Neural progenitor cell (in vitro differentiated cells): ENCODE data around the gene TMEM260. TPM values are rescaled to one million over a fixed set of nuclear protein-coding genes. Genes with fewer than 3 reads are reported as not detected.
"Not testable (repeated sequence)": the region's sequence is repeated elsewhere in the genome, so short reads cannot be mapped to it uniquely, and the experiment has no call there.

Source experiments
- DNase-seq: peaks from one replicate; pipeline ENCODE4 v3.0.0-alpha.2; 2016; ENCODE audit warnings: low spot score
- H2AFZ ChIP-seq: fragments of 200-600 bp; sonication (generic); replicated peaks from 2 replicates; pipeline ENCODE4 v1.6.1; 2016; ENCODE audit warnings: antibody characterized with exemption
- H3F3A ChIP-seq: fragments of 200-600 bp; sonication (generic); 2 replicates; pipeline ENCODE4 v1.6.1; 2016; ENCODE audit warnings: antibody characterized with exemption, low read depth
- H3K27ac ChIP-seq: fragments of 200-600 bp; sonication (generic); 2 replicates; pipeline ENCODE4 v1.5.1; 2016; ENCODE audit warnings: mild to moderate bottlenecking
- H3K27me3 ChIP-seq: fragments of 200-600 bp; sonication (generic); 2 replicates; pipeline ENCODE4 v1.6.1; 2016; ENCODE audit warnings: mild to moderate bottlenecking, moderate library complexity
- H3K36me3 ChIP-seq: fragments of 200-600 bp; sonication (generic); 2 replicates; pipeline ENCODE4 v1.5.1; 2016
- H3K4me1 ChIP-seq: fragments of 200-600 bp; sonication (generic); 2 replicates; pipeline ENCODE4 v1.6.1; 2016; ENCODE audit warnings: mixed run types
- H3K4me2 ChIP-seq: fragments of 200-600 bp; sonication (generic); 2 replicates; pipeline ENCODE4 v1.6.1; 2016
- H3K4me3 ChIP-seq: fragments of 200-600 bp; sonication (generic); 2 replicates; pipeline ENCODE4 v1.5.1; 2016
- H3K79me2 ChIP-seq: fragments of 200-600 bp; sonication (generic); 2 replicates; pipeline ENCODE4 v1.6.1; 2016; ENCODE audit warnings: low read depth
- H3K9ac ChIP-seq: fragments of 200-600 bp; sonication (generic); 2 replicates; pipeline ENCODE4 v1.6.1; 2016
- H3K9me3 ChIP-seq: fragments of 200-600 bp; sonication (generic); 2 replicates; pipeline ENCODE4 v1.5.1; 2016; ENCODE audit warnings: low read depth
- H4K20me1 ChIP-seq: fragments of 200-600 bp; sonication (generic); 2 replicates; pipeline ENCODE4 v1.6.1; 2016; ENCODE audit warnings: low read depth
- H3K27ac Mint-ChIP-seq: 3 replicates; pipeline ENCODE4 v1.8.0; 2021; ENCODE audit warnings: mixed read lengths
- H3K27me3 Mint-ChIP-seq: 2 replicates; pipeline ENCODE4 v1.8.0; 2022; ENCODE audit warnings: low read depth, mild to moderate bottlenecking, inconsistent platforms, moderate library complexity, mixed read lengths; ENCODE audit not compliant: insufficient read depth
- H3K36me3 Mint-ChIP-seq: 3 replicates; pipeline ENCODE4 v1.8.0; 2021; ENCODE audit warnings: mixed read lengths
- H3K4me1 Mint-ChIP-seq: 3 replicates; pipeline ENCODE4 v1.8.0; 2021; ENCODE audit warnings: mixed read lengths
- H3K4me3 Mint-ChIP-seq: 3 replicates; pipeline ENCODE4 v1.8.0; 2021; ENCODE audit warnings: mild to moderate bottlenecking, moderate library complexity, mixed read lengths
- H3K9me3 Mint-ChIP-seq: 3 replicates; pipeline ENCODE4 v1.8.0; 2020; ENCODE audit warnings: mixed read lengths
- CTCF ChIP-seq: fragments of 200-600 bp; sonication (generic); IDR thresholded peaks from 2 replicates; pipeline ENCODE4 v1.5.1; 2017; ENCODE audit warnings: antibody characterized with exemption, mild to moderate bottlenecking
- EZH2 ChIP-seq: fragments of 200-600 bp; sonication (generic); IDR thresholded peaks from 2 replicates; pipeline ENCODE4 v1.6.1; 2017; ENCODE audit warnings: antibody characterized with exemption, mild to moderate bottlenecking, moderate library complexity
- EZH2phosphoT487 ChIP-seq: fragments of 200-600 bp; sonication (generic); IDR thresholded peaks from 2 replicates; pipeline ENCODE4 v1.6.1; 2017; ENCODE audit warnings: antibody characterized with exemption
- total RNA-seq: library from RNA; depleted of rRNA; stranded (reverse); fragments of >200 nt; gene quantifications from 2 replicates; pipeline ENCODE4 v1.2.3, GENCODE V29; 2015; ENCODE audit warnings: low replicate concordance

TMEM260 gene
- total RNA-seq, 1 donor from 2014 or later = 30.7 TPM

- no peak overlapping the region for H2AFZ ChIP-seq
- no peaks in the 10 kb centered on the region for H3K27me3 ChIP-seq
- Mint-ChIP-seq H3K4me1 (peaks cover 25% of the 10 kb centered on the region), H3K27ac (no peak overlapping the region), H3K36me3 (peaks cover 24% of the 10 kb centered on the region), H3K27me3 (no peaks in the 10 kb centered on the region), H3K9me3 (no peaks in the 10 kb centered on the region), H3K4me3 (no peak overlapping the region)
- H3K4me3 ChIP-seq = no peak overlapping the region
- TF ChIP-seq EZH2phosphoT487 (no peak), CTCF (no peak), EZH2 (no peak)
- H3K79me2 ChIP-seq = no peaks in the 10 kb centered on the region
- no peak overlapping the region for H3K9ac ChIP-seq
- H3K4me2 ChIP-seq = no peak overlapping the region
- peaks cover 21% of the 10 kb centered on the region for H3F3A ChIP-seq
- peaks cover 10% of the 10 kb centered on the region for H3K36me3 ChIP-seq
- H3K4me1 ChIP-seq = peaks cover 16% of the 10 kb centered on the region
- no peak overlapping the region for H3K27ac ChIP-seq
- DNase-seq = no peak
- no peaks in the 10 kb centered on the region for H3K9me3 ChIP-seq
- H4K20me1 ChIP-seq = peaks cover 11% of the 10 kb centered on the region
Observed at GRCh38 chr14:56594428-56594827, 14.8 kb downstream of the TMEM260 start.

GRCh38 chr14:56598519-56598918 is 18.9 kb downstream of the TMEM260 start:
- Mint-ChIP-seq H3K9me3 (no peaks in the 10 kb centered on the region), H3K27ac (no peak overlapping the region), H3K36me3 (peaks cover 26% of the 10 kb centered on the region), H3K4me3 (no peak overlapping the region), H3K27me3 (no peaks in the 10 kb centered on the region), H3K4me1 (no peaks in the 10 kb centered on the region)
- no peak overlapping the region for H3K4me2 ChIP-seq
- no peak overlapping the region for H3K27ac ChIP-seq
- no peaks in the 10 kb centered on the region for H3K79me2 ChIP-seq
- no peak overlapping the region for H3K9ac ChIP-seq
- DNase-seq = no peak
- H2AFZ ChIP-seq = no peak overlapping the region
- H3F3A ChIP-seq = no peaks in the 10 kb centered on the region
- no peak for TF ChIP-seq EZH2
- no peak for TF ChIP-seq CTCF
- TF ChIP-seq EZH2phosphoT487 = no peak
- no peak overlapping the region for H3K4me3 ChIP-seq
- no peaks in the 10 kb centered on the region for H3K4me1 ChIP-seq
- H3K9me3 ChIP-seq = no peaks in the 10 kb centered on the region
- H4K20me1 ChIP-seq = no peaks in the 10 kb centered on the region
- H3K27me3 ChIP-seq = no peaks in the 10 kb centered on the region
- H3K36me3 ChIP-seq = peaks cover 10% of the 10 kb centered on the region

GRCh38 chr14:56603648-56604047 is 24.1 kb downstream of the TMEM260 start:
- no peak overlapping the region for H3K4me3 ChIP-seq
- H3K4me1 ChIP-seq = no peaks in the 10 kb centered on the region
- no peak overlapping the region for H3K4me2 ChIP-seq
- peaks cover 14% of the 10 kb centered on the region for H3K36me3 ChIP-seq
- H3K9ac ChIP-seq = no peak overlapping the region
- no peaks in the 10 kb centered on the region for H3K27me3 ChIP-seq
- H3K27ac ChIP-seq = no peak overlapping the region
- peaks cover 5% of the 10 kb centered on the region for H3F3A ChIP-seq
- no peaks in the 10 kb centered on the region for H3K79me2 ChIP-seq
- H3K27me3 Mint-ChIP-seq = no peaks in the 10 kb centered on the region
- no peak overlapping the region for H2AFZ ChIP-seq
- H3K4me3 Mint-ChIP-seq = no peak overlapping the region
- no peak for DNase-seq
- no peak for TF ChIP-seq EZH2
- TF ChIP-seq CTCF = no peak
- no peak for TF ChIP-seq EZH2phosphoT487
- no peaks in the 10 kb centered on the region for H3K9me3 ChIP-seq
- H3K4me1 Mint-ChIP-seq = no peaks in the 10 kb centered on the region
- H3K27ac Mint-ChIP-seq = no peak overlapping the region
- H3K36me3 Mint-ChIP-seq = peaks cover 16% of the 10 kb centered on the region
- no peaks in the 10 kb centered on the region for H4K20me1 ChIP-seq
- no peaks in the 10 kb centered on the region for H3K9me3 Mint-ChIP-seq

GRCh38 chr14:56608689-56609088 is 29.1 kb downstream of the TMEM260 start:
- no peak for DNase-seq
- H3K36me3 ChIP-seq = peaks cover 28% of the 10 kb centered on the region
- no peak overlapping the region for H2AFZ ChIP-seq
- Mint-ChIP-seq H3K4me3 (no peak overlapping the region), H3K36me3 (peaks cover 19% of the 10 kb centered on the region), H3K27me3 (no peaks in the 10 kb centered on the region), H3K27ac (no peak overlapping the region), H3K4me1 (no peaks in the 10 kb centered on the region), H3K9me3 (no peaks in the 10 kb centered on the region)
- H3K4me2 ChIP-seq = no peak overlapping the region
- H4K20me1 ChIP-seq = no peaks in the 10 kb centered on the region
- H3K27me3 ChIP-seq = no peaks in the 10 kb centered on the region
- no peak overlapping the region for H3K9ac ChIP-seq
- peaks cover 5% of the 10 kb centered on the region for H3F3A ChIP-seq
- H3K9me3 ChIP-seq = no peaks in the 10 kb centered on the region
- no peak overlapping the region for H3K27ac ChIP-seq
- TF ChIP-seq EZH2phosphoT487 = no peak
- TF ChIP-seq EZH2 = no peak
- no peak for TF ChIP-seq CTCF
- H3K4me3 ChIP-seq = no peak overlapping the region
- H3K79me2 ChIP-seq = no peaks in the 10 kb centered on the region
- H3K4me1 ChIP-seq = no peaks in the 10 kb centered on the region

GRCh38 chr14:56611663-56612062 is 32.1 kb downstream of the TMEM260 start:
- not testable (repeated sequence) for H3K27me3 ChIP-seq, H3K9me3 Mint-ChIP-seq, DNase-seq, H4K20me1 ChIP-seq, H3K4me1 Mint-ChIP-seq, H3K4me2 ChIP-seq, H2AFZ ChIP-seq, H3F3A ChIP-seq, H3K9me3 ChIP-seq, H3K4me1 ChIP-seq, H3K27ac Mint-ChIP-seq, H3K4me3 ChIP-seq, H3K27ac ChIP-seq, H3K9ac ChIP-seq, H3K27me3 Mint-ChIP-seq, H3K79me2 ChIP-seq, H3K4me3 Mint-ChIP-seq
- peaks cover 22% of the 10 kb centered on the region for H3K36me3 ChIP-seq
- peaks cover 16% of the 10 kb centered on the region for H3K36me3 Mint-ChIP-seq
